ENCODE measurements around the gene SLC46A1. TPM values are rescaled to one million over a fixed set of nuclear protein-coding genes. Genes with fewer than 3 reads are reported as not detected.

SLC46A1 gene
- total and polyA plus RNA-seq, 2 of the 13 experiments (the other 11 are each of a cell fraction or from before 2014, with no cell fraction given) = 19.6 to 22.6 TPM

- TF ChIP-seq HNRNPK (IDR thresholded peaks at IDR 0.05; ENCODE audit: low read depth, low read length, poor library complexity, severe bottlenecking) = no peak
- no peak for TF ChIP-seq SMAD3 (CRISPR knock-in tag; IDR thresholded peaks at IDR 0.05)
- TF ChIP-seq ZNF276 (CRISPR knock-in tag; IDR thresholded peaks at IDR 0.05; ENCODE audit: low read depth) = no peak
- TF ChIP-seq IKZF4 (CRISPR knock-in tag; IDR thresholded peaks at IDR 0.05; ENCODE audit: borderline replicate concordance, low read depth, not compliant biosample characterization) = no peak
- peak; percentile 58; the same call in 1 of the 2 replicates for TF ChIP-seq RXRB (CRISPR knock-in tag; IDR thresholded peaks at IDR 0.05; ENCODE audit: borderline replicate concordance)
- TF ChIP-seq SP2 (CRISPR knock-in tag; IDR thresholded peaks at IDR 0.05) = no peak
- TF ChIP-seq FOXJ3 (CRISPR knock-in tag; IDR thresholded peaks at IDR 0.05; ENCODE audit: borderline replicate concordance) = no peak
- TF ChIP-seq BHLHE40 (IDR thresholded peaks at IDR 0.05; ENCODE audit: low read length) = no peak
- no peak for TF ChIP-seq HOXA7 (CRISPR knock-in tag; IDR thresholded peaks at IDR 0.05)
- TF ChIP-seq LBX2 (CRISPR knock-in tag; IDR thresholded peaks at IDR 0.05; ENCODE audit: borderline replicate concordance) = no peak
- TF ChIP-seq ELF4 (CRISPR knock-in tag; IDR thresholded peaks at IDR 0.05; ENCODE audit: borderline replicate concordance) = no peak
- TF ChIP-seq PAWR (CRISPR knock-in tag; IDR thresholded peaks at IDR 0.05; ENCODE audit: borderline replicate concordance) = no peak
- TF ChIP-seq HNF4G (IDR thresholded peaks at IDR 0.05; ENCODE audit: borderline replicate concordance, low read depth, low read length) = peak; percentile 28; the same call in 1 of the 2 replicates
- peak; percentile 57; the same call in 1 of the 2 replicates for TF ChIP-seq HNF4G (CRISPR knock-in tag; IDR thresholded peaks at IDR 0.05; ENCODE audit: borderline replicate concordance, low read depth)
- no peak for TF ChIP-seq ZBTB7A (CRISPR knock-in tag; IDR thresholded peaks at IDR 0.05)
- no peak for TF ChIP-seq NAIF1 (CRISPR knock-in tag; IDR thresholded peaks at IDR 0.05; ENCODE audit: borderline replicate concordance)
- no peak for TF ChIP-seq KLF16 (CRISPR knock-in tag; IDR thresholded peaks at IDR 0.05)
- peak; percentile 85 for TF ChIP-seq PPARG (CRISPR knock-in tag; conservative IDR thresholded peaks at IDR 0.05)
- TF ChIP-seq IKZF5 (CRISPR knock-in tag; IDR thresholded peaks at IDR 0.05) = no peak
- no peak for TF ChIP-seq ZNF704 (CRISPR knock-in tag; IDR thresholded peaks at IDR 0.05; ENCODE audit: borderline replicate concordance)
- no peak for TF ChIP-seq GPBP1L1 (CRISPR knock-in tag; IDR thresholded peaks at IDR 0.05)
- TF ChIP-seq SMYD3 (CRISPR knock-in tag; IDR thresholded peaks at IDR 0.05) = no peak
- TF ChIP-seq GABPB1 (CRISPR knock-in tag; IDR thresholded peaks at IDR 0.05) = no peak
- TF ChIP-seq ZNF446 (CRISPR knock-in tag; IDR thresholded peaks at IDR 0.05) = no peak
Observed at GRCh38 chr17:28398280-28398981, 7.6 kb downstream of the SLC46A1 start (continued).
